ENCODE results near the gene ZDHHC13. TPM values are rescaled to one million over a fixed set of nuclear protein-coding genes. Genes with fewer than 3 reads are reported as not detected.
A peak's percentile ranks its signal among the peaks of the same experiment; 100 is the strongest.

The ZDHHC13 gene, protein sequence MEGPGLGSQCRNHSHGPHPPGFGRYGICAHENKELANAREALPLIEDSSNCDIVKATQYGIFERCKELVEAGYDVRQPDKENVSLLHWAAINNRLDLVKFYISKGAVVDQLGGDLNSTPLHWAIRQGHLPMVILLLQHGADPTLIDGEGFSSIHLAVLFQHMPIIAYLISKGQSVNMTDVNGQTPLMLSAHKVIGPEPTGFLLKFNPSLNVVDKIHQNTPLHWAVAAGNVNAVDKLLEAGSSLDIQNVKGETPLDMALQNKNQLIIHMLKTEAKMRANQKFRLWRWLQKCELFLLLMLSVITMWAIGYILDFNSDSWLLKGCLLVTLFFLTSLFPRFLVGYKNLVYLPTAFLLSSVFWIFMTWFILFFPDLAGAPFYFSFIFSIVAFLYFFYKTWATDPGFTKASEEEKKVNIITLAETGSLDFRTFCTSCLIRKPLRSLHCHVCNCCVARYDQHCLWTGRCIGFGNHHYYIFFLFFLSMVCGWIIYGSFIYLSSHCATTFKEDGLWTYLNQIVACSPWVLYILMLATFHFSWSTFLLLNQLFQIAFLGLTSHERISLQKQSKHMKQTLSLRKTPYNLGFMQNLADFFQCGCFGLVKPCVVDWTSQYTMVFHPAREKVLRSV
- total RNA-seq (2014; rRNA removed; shearing (Covaris generic)) = 44.9 and 45.6 TPM in 2 replicates

GRCh38 chr11:19116971-19117759 lies at the start of gene ZDHHC13:
TSS of gene ZDHHC13 (plus strand) at chr11:19117168. CDS start at chr11:19117250, 82 bp downstream.
- peak; percentile 94 for DNase-seq (ENCODE audit: low spot score)

GRCh38 chr11:19071255-19071654 lies 45.7 kb upstream of the ZDHHC13 start:
- DNase-seq (ENCODE audit: low spot score) = peak; percentile 95

GRCh38 chr11:19072464-19072863 lies 44.5 kb upstream of the ZDHHC13 start:
- DNase-seq (ENCODE audit: low spot score) = no peak

DNA sequence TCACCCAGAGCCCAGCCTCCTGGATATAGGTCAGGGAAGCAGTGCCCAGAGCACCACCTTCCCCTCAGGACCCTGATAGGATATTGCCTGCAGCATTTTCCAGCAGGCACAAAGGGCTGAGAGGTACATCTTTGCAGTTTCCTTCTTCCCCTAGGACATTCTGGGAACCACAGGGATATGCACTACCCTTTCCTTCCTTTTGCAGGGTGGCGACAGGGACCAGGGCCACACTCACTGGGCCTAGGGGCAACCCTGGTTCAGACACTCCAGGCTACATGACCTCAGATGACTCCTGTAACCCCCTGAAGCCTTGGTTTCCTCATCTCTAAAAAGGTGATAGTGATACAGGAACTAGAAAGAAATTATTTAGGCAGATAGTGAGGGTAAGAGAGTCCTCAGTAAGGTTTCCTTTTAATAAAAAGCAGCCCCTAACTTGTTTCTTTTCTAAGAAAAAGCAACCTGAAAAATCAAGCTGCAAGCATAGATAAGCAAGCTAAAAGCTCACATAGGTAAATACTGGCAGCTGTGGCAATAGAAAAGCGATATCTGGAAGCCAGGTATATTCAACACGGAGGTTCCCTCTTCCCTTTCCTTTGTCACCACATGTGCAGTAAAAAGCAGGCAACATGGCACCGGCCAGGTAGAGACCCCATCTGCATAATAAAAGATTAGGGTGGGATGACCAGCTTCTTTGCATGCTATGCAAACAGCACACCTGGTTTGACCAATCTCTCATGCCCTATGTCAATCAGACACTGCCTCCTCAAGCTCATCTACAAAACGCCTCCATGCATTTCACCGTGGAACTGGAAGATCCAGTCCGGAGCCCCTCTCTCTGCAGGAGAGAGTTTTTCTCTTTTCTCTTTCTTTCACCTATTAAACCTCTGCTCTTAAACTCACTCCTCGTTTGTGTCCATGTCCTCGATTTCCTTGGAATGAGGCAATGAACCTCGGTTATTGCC lies 43.2 kb upstream of the ZDHHC13 start:
- DNase-seq (ENCODE audit: low spot score) = no peak

DNA sequence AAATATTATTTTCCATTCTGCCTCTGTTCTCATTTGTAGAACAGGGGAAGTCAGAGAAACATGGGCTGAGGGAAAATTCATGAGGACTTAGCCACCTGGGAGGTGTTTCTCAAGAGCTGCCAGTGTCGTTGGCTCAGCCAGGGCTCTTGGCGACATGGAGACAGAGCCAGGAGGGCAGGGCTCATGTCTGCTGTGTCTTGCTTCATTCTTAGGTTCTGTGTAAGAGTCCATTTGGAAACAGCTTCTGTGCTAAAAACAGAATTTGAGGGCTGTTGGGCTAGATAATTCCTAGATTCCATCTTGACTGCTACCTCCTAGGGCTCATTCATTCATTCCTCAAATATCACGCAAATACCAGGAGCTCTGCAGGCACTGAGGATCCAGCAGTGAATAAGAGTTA lies 41.3 kb upstream of the ZDHHC13 start:
- DNase-seq (ENCODE audit: low spot score) = no peak

DNA sequence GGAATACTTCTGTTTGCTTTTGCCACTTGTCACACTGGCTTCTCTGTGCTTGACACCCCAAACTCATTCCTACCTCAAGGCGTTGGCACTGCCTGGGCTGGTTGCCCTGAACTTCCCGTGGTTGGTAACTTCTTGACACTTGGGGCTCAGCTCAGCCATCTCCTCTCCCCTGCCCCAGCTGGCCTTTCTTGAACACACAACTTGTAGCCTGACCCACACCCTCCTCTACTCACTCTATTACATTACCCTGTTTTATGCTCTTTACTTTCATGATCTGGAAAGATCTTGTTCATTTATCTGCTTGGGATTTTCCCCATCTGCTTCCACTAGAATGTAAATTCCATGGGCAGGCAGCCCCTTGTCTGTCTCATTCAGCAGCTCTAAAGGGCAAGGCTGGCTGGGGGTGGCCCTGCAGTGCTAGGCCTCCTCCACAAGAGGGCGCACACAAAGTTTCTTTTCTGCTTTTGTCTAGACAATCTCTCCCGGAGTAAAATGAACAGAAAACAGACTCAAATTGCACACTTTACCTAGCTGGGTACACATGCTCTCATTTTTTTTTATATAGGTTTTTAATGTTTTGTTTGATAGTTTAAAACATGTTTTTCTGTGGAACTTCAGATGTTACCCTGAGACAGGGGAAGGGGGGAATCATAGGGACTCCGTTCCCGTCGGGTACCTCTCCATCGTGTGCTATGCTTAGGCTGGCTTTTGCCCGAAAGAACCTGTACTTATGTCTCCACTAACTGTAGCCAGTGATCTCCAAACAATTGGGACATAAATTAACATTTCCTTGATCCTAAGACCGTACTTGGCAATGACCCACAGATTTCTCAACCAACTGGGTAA lies 40.0 kb upstream of the ZDHHC13 start:
- DNase-seq (ENCODE audit: low spot score) = no peak

- DNase-seq (ENCODE audit: low spot score) = no peak
These were observed 39.0 kb upstream of the ZDHHC13 start for GRCh38 chr11:19077965-19078364.

DNA sequence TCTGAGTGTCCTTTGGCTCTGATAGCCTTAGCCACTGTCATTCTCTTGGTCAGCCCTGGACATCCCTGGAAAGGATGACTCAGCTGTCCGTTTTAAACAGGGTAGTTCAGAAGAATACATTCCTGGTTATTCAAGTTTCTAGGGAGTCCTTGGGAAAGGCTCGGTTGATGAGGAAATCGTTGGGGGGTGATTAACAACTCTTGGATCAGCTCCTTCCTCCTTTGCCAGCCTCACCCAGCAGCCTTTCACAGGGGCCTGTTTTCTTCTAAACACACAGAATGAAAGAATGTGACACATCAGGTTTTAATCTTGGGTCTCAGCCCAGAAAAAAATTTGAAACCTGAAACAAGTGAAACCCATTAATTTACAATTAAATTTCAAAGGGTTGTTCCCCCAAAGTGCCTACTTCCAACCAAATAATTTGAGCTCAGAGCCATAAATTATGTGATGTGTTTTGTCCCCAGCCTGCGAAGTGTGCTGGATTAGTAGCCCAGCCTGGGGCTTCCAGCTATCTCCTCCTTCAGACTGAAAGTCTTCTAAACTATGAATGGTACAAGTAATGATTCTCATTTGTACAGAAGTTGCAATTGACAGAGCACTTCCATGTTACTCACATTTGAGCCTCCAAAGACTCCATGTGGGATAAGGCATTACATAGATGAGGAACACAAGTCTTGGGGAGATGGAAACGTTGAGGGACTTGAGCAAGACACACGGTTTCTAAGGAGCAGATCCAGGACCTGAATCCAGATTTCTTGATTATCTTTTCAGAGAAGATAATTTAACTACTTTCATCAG lies 37.1 kb upstream of the ZDHHC13 start:
- DNase-seq (ENCODE audit: low spot score) = peak; percentile 62

DNA sequence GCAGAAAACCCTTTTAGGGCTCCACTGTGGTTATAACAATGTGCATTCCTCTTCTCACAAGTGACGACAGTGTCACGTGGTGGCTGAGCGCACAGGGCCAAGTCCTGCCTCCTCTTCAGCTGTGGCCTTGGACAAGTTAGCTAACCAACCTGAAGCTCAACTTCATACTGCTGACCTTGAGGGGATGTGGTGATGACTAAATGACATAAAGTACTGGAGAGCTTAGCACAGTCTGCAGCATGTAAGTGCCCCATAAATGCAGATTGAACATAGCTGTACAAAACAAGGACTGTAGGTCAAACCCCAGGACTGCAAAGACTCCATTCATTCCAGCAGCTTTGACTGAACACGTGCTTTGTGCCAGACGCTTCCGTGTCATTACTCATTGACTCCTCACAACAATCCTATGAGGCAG lies 36.4 kb upstream of the ZDHHC13 start:
- DNase-seq (ENCODE audit: low spot score) = peak; percentile 85

- DNase-seq (ENCODE audit: low spot score) = no peak
These were observed 33.8 kb upstream of the ZDHHC13 start for GRCh38 chr11:19083166-19083565.

DNA sequence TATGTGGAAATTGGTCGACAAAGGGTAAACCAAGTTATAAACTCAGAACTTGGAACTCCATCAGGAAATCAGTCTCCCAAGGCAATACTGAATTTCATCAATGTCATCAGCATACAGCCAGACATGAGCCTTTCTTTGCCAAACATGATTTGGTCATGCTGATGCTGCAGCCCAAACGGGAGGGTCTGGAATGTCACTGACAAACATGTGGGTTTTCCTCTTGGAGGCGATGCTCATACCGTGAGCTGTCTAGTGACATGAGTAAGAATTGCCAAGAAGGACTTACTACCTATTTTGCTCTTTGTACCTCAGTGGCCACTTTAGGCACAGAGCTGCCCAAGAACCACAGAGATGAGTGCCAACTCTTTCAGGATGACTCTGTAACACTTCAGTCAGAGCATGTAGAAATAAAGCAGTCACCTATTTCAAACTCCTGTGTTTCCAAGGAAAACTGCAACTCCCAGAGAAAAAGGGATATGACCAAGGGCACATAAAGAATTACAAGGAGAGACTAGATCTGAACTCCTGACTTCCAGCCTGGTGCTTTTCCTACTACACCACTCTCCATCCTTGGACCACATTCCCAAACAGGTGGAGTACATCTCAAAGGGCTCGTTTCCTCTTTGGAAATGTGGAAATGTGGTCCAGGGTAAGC lies 32.2 kb upstream of the ZDHHC13 start:
- no peak for DNase-seq (ENCODE audit: low spot score)

DNA sequence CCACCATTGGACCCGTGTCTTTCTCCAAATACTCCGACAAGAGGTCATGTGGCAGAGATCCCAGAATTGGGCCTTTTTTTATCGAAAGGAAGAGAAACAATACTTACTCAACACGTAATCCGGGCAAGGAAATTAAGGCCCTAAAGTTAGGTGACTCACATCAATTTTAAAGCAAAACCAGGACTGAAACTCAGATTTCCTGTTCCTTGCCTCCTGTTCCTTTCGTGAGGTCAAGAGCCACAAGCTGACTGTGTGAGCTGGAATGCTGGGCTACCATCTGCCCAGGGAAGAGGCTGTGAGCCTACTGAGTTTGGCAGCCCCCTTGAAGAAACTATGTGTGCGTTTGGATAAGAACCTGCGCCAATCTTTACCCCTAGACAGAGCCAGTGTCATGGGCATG lies 29.3 kb upstream of the ZDHHC13 start:
- peak; percentile 61 for DNase-seq (ENCODE audit: low spot score)

GRCh38 chr11:19088791-19089190 lies 28.2 kb upstream of the ZDHHC13 start:
- no peak for DNase-seq (ENCODE audit: low spot score)

- no peak for DNase-seq (ENCODE audit: low spot score)
These were observed 27.5 kb upstream of the ZDHHC13 start for GRCh38 chr11:19089421-19089820.

DNA sequence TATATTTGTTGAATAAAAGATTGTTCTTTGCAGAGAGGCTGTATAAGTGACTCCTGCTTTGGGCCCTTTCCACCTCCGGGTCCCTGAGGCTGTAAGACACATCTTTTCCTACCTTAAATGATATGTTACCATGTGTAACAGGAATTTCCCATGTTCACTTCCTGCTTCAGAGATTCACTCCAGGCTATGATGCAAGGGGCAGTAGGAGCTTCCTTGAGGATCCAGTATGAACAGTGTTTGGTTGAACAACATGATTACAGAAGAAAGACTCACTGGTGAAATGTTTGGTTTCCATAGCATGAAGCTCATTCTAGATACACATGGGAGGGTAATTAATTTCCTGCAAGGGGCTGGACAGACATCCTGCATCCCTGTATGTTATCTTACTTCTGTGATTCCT lies 25.6 kb upstream of the ZDHHC13 start:
- DNase-seq (ENCODE audit: low spot score) = no peak

- no peak for DNase-seq (ENCODE audit: low spot score)
These were observed 24.6 kb upstream of the ZDHHC13 start for GRCh38 chr11:19092342-19092741.

- DNase-seq (ENCODE audit: low spot score) = no peak
These were observed 24.1 kb upstream of the ZDHHC13 start for GRCh38 chr11:19092850-19093249.

DNA sequence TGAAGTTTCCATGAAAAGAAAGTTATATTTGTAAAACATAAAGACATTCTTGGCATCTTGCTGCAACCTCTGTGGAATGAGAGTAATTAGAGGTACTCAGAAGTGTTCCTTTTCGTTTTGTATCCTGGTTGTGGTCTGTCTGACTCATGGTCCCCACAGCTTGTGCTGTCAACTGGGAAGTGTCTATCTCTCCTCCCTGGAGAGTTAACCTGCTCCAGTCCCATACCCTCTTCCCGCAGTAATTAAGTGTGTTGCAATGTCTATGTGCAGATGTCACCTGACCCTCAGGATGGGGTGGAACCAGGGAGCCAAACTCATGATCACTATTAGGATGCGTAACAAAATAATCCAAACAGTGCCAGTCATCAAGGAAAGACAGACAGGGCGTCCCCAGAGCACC lies 23.0 kb upstream of the ZDHHC13 start:
- peak; percentile 85 for DNase-seq (ENCODE audit: low spot score)

GRCh38 chr11:19094859-19095258 lies 22.1 kb upstream of the ZDHHC13 start:
- DNase-seq (ENCODE audit: low spot score) = no peak
